B cell (primary cell): Measurements from ENCODE around the gene RUBCNL. TPM values are rescaled to one million over a fixed set of nuclear protein-coding genes. Genes with fewer than 3 reads are reported as not detected.

Experiments
- ATAC-seq: fragments of 200-7000 bp; cut with Tn5 transposase; one replicate; pipeline ENCODE4 v1.10.0; 2021; ENCODE audit warnings: low read depth, mild to moderate bottlenecking, moderate number of reproducible peaks, moderate library complexity
- CTCF ChIA-PET: fragments of 350-600 bp; sonication (Branson Sonifier 250); formaldehyde crosslinking; loops from one replicate; lab custom pipeline; 2021; ENCODE audit warnings: antibody characterized with exemption, inconsistent platforms; lab: Charles Lee
- POLR2A ChIA-PET: fragments of 350-600 bp; sonication (Branson Sonifier 250); formaldehyde crosslinking; loops from one replicate; lab custom pipeline; 2021; ENCODE audit warnings: antibody characterized with exemption; lab: Charles Lee
- DNase-seq: peaks from one replicate; pipeline ENCODE4 v3.0.0; 2013
- H2AFZ ChIP-seq: 2 replicates; pipeline ENCODE4 v1.6.1; 2012; ENCODE audit warnings: mild to moderate bottlenecking, low read depth, low read length; ENCODE audit not compliant: insufficient read depth, poor library complexity, severe bottlenecking
- H3K27ac ChIP-seq, 2 donors: 1 replicate in 1 of 2; 2 replicates in 1 of 2; pipeline ENCODE4 v1.5.1; 2012 to 2013; ENCODE audit warnings: low read length in 2 of 2, mild to moderate bottlenecking in 2 of 2, moderate library complexity in 1 of 2
- H3K27me3 ChIP-seq, 4 experiments: fragments of 200-600 bp in 1 of 4; sonication (generic) in 1 of 4; replicated peaks in 1 of 4; 1 replicate in 2 of 4; 2 replicates in 2 of 4; pipeline versions ENCODE4 v1.6.1 to v1.7.0; 2013 to 2016; ENCODE audit warnings: low read length in 3 of 4, mild to moderate bottlenecking in 2 of 4, mixed read lengths in 1 of 4, moderate library complexity in 1 of 4; ENCODE audit not compliant: insufficient read depth in 4 of 4, control insufficient read depth in 3 of 4; ENCODE audit errors: control extremely low read depth in 1 of 4
- H3K36me3 ChIP-seq, 2 experiments: replicated peaks in 1 of 2; 1 replicate in 1 of 2; 2 replicates in 1 of 2; pipeline versions ENCODE4 v1.6.1 to v1.7.1; 2013; ENCODE audit warnings: low read length in 1 of 2; ENCODE audit not compliant: insufficient read depth in 2 of 2, control insufficient read depth in 1 of 2; ENCODE audit errors: control extremely low read depth in 1 of 2, extremely low read depth in 1 of 2
- H3K4me1 ChIP-seq, 2 donors: fragments of 200-600 bp in 1 of 2; sonication (generic) in 1 of 2; 1 replicate in 1 of 2; 2 replicates in 1 of 2; pipeline versions ENCODE4 v1.5.1 to v1.6.1; 2013 to 2017; ENCODE audit warnings: low read length in 2 of 2; ENCODE audit not compliant: control insufficient read depth in 2 of 2, insufficient read depth in 2 of 2
- H3K4me2 ChIP-seq: replicated peaks from 2 replicates; pipeline ENCODE3; 2012; ENCODE audit warnings: mild to moderate bottlenecking, low read depth, low read length; ENCODE audit not compliant: poor library complexity, severe bottlenecking
- H3K4me3 ChIP-seq, 5 experiments: fragments of 200-600 bp in 1 of 5; sonication (generic) in 1 of 5; 1 replicate in 3 of 5; 2 replicates in 2 of 5; pipeline versions ENCODE4 v1.5.1 to v1.7.0; 2011 to 2016; ENCODE audit warnings: low read length in 4 of 5, mild to moderate bottlenecking in 4 of 5, low read depth in 2 of 5, control low read depth in 1 of 5, moderate library complexity in 1 of 5; ENCODE audit not compliant: insufficient read depth in 1 of 5; ENCODE audit errors: control extremely low read depth in 1 of 5, extremely low read depth in 1 of 5
- H3K79me2 ChIP-seq: fragments of 200-600 bp; sonication (generic); one replicate; pipeline ENCODE4 v1.6.0; 2016; ENCODE audit warnings: low read length; ENCODE audit not compliant: control insufficient read depth, insufficient read depth
- H3K9ac ChIP-seq: fragments of 200-600 bp; sonication (generic); 2 replicates; pipeline ENCODE4 v1.6.1; 2017; ENCODE audit warnings: mild to moderate bottlenecking, low read length, moderate library complexity
- H3K9me3 ChIP-seq, 3 donors: one replicate each; pipeline versions ENCODE4 v1.6.1 to v1.7.1; 2013; ENCODE audit warnings: low read length in 2 of 3; ENCODE audit not compliant: control insufficient read depth in 2 of 3, insufficient read depth in 1 of 3; ENCODE audit errors: control extremely low read depth in 1 of 3
- H4K20me1 ChIP-seq: 2 replicates; pipeline ENCODE4 v1.6.0; 2012; ENCODE audit warnings: mild to moderate bottlenecking, low read length; ENCODE audit not compliant: insufficient read depth, control insufficient read depth, poor library complexity, severe bottlenecking
- H3K27ac Mint-ChIP-seq: one replicate; pipeline ENCODE4 v1.8.0; 2021; ENCODE audit warnings: mixed read lengths
- H3K27me3 Mint-ChIP-seq: one replicate; pipeline ENCODE4 v1.8.0; 2021; ENCODE audit warnings: mixed read lengths
- H3K4me1 Mint-ChIP-seq: one replicate; pipeline ENCODE4 v1.8.0; 2021; ENCODE audit warnings: mixed read lengths
- H3K4me3 Mint-ChIP-seq: one replicate; pipeline ENCODE4 v1.8.0; 2021; ENCODE audit warnings: mixed read lengths
- H3K9me3 Mint-ChIP-seq: one replicate; pipeline ENCODE4 v1.8.0; 2022; ENCODE audit warnings: mixed read lengths; ENCODE audit not compliant: insufficient read depth
- EZH2 ChIP-seq: IDR thresholded peaks from 2 replicates; pipeline ENCODE4 v1.6.1; 2012; ENCODE audit warnings: borderline replicate concordance, low read depth, mild to moderate bottlenecking, moderate library complexity, low read length; ENCODE audit not compliant: insufficient read depth, poor library complexity, severe bottlenecking
- WGBS: methylation state at CpG from one replicate; pipeline ENCODE4 v1.1.5; 2013; ENCODE audit warnings: missing lambda C conversion rate; ENCODE audit not compliant: insufficient coverage; 5-methylcytosine and 5-hydroxymethylcytosine counted together
- intact Hi-C: fragments of 100-400 bp; cut with micrococcal nuclease; formaldehyde crosslinking; loops from one replicate; pipeline ENCODE4 v1.10.0; 2022
- polyA plus RNA-seq: library from polyadenylated mRNA; depleted of rRNA; stranded (reverse); fragments of >200 nt; gene quantifications from 2 replicates; pipeline ENCODE4 v1.2.3, GENCODE V29; 2012
- total RNA-seq, 2 donors: library from RNA; stranded (reverse); fragments of 120-200 nt in 1 of 2; gene quantifications; 1 replicate in 1 of 2; 2 replicates in 1 of 2; pipeline versions ENCODE4 v1.2.3 to v1.2.4, GENCODE V29; 2013 to 2022
- TF ChIP-seq, protein P1 (sequence below): fragments of 200-600 bp; IDR thresholded peaks from one replicate; pipeline ENCODE4 v1.8.0; 2022; ENCODE audit warnings: antibody characterized with exemption, mild to moderate bottlenecking

RUBCNL gene
- total and polyA plus RNA-seq, 2 donors (not counting 1 experiment from before 2014, with no cell fraction given), result 185 to 370 TPM

DNA sequence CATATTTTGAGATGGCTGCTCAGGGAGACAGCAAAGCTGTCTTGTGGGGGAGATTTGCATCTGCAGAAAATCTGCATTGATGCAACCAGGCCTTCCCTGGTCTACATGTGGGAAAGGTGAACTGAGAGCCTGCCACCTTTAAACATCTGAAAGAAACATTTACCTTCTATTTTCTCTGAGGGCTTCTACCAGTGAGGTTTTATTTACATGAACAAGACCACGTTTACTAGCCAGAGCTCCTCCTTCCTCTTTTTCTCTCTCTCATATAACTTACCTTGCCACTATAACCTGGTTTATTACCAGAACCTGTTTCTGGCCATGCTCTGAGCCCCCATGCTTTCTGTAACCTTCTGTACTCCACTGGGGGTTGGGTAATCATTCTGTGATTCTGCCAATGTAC, 14.4 kb upstream of the RUBCNL start:
- no peaks in the 10 kb centered on the region for H3K9me3 ChIP-seq
- no peak overlapping the region for H3K4me3 ChIP-seq
- peaks cover 15% of the 10 kb centered on the region for H3K79me2 ChIP-seq
- Mint-ChIP-seq H3K27ac (peak overlapping the region; percentile 83), H3K27me3 (no peaks in the 10 kb centered on the region), H3K9me3 (no peaks in the 10 kb centered on the region), H3K4me3 (peak overlapping the region; percentile 11), H3K4me1 (peaks cover 58% of the 10 kb centered on the region)
- H2AFZ ChIP-seq, result peak overlapping the region; percentile 16
- no peak overlapping the region for H3K9ac ChIP-seq
- 0% methylated on average over 1 of the region's 1 CpG for WGBS
- H3K4me1 ChIP-seq, result peaks cover 45 to 54% of the 10 kb centered on the region in 2 donors
- intact Hi-C loops, result loop anchor here (2.0 to 5.0 kb wide), 2 partner anchors 15 to 34 kb away; partner anchors contain the start of gene RUBCNL
- H4K20me1 ChIP-seq, result no peaks in the 10 kb centered on the region
- CTCF ChIA-PET, result interaction anchor here (0.8 to 1.8 kb wide), 3 partner anchors 11 to 55 kb away, joined by 3 to 7 read pairs (median 3); partner anchors contain the start of gene RUBCNL
- peak overlapping the region; percentile 32 to 44 for H3K27ac ChIP-seq
- H3K4me2 ChIP-seq, result peak overlapping the region; percentile 28
- ATAC-seq (peak; percentile 77), DNase-seq (peak; percentile 62)
- no peaks in the 10 kb centered on the region for H3K36me3 ChIP-seq
- TF ChIP-seq, protein P1, sequence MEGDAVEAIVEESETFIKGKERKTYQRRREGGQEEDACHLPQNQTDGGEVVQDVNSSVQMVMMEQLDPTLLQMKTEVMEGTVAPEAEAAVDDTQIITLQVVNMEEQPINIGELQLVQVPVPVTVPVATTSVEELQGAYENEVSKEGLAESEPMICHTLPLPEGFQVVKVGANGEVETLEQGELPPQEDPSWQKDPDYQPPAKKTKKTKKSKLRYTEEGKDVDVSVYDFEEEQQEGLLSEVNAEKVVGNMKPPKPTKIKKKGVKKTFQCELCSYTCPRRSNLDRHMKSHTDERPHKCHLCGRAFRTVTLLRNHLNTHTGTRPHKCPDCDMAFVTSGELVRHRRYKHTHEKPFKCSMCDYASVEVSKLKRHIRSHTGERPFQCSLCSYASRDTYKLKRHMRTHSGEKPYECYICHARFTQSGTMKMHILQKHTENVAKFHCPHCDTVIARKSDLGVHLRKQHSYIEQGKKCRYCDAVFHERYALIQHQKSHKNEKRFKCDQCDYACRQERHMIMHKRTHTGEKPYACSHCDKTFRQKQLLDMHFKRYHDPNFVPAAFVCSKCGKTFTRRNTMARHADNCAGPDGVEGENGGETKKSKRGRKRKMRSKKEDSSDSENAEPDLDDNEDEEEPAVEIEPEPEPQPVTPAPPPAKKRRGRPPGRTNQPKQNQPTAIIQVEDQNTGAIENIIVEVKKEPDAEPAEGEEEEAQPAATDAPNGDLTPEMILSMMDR, result no peak
- H3K27me3 ChIP-seq, result no peaks in the 10 kb centered on the region
- POLR2A ChIA-PET, result interaction anchor here (1.4 to 2.7 kb wide), 2 partner anchors 11 to 14 kb away, joined by 3 to 16 read pairs; partner anchors contain the start of gene RUBCNL

DNA sequence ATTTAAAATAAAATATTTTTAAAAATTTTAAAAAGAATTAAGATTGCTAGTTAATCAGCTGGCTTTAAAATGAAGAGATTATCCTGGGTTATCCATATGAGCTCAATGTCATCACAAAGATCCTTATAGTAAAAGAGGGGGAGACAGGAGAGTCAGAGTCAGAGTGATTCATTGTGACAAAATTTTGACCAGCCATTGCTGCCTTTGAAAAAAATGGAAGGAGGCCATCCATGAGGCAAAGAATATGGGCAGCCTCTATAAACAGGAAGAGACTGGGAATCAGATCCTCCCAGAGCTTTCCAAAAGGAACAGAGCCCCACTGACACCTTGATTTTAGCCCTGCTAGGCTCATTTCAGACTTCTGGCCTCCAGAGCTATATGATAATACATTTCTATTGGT, 9.3 kb upstream of the RUBCNL start:
- no peak for ATAC-seq
- Mint-ChIP-seq H3K4me3 (no peak overlapping the region), H3K4me1 (peaks cover 46% of the 10 kb centered on the region), H3K27me3 (no peaks in the 10 kb centered on the region), H3K27ac (no peak overlapping the region), H3K9me3 (no peaks in the 10 kb centered on the region)
- Histone ChIP-seq H3K4me1 (peaks cover 27 to 39% of the 10 kb centered on the region in 2 donors), H3K9me3 (no peaks in the 10 kb centered on the region), H4K20me1 (no peaks in the 10 kb centered on the region), H3K9ac (no peak overlapping the region), H3K27me3 (no peaks in the 10 kb centered on the region), H3K4me2 (no peak overlapping the region), H3K27ac (no peak overlapping the region), H2AFZ (no peak overlapping the region), H3K79me2 (peaks cover 37% of the 10 kb centered on the region), H3K36me3 (no peaks in the 10 kb centered on the region), H3K4me3 (no peak overlapping the region)
- ChIA-PET POLR2A (no interaction called here), CTCF (no interaction called here)
- intact Hi-C loops, result no loop called here
- TF ChIP-seq, protein P1, result no peak
- no peak for TF ChIP-seq EZH2
- no peak for DNase-seq
